GM18519 (cell line): ENCODE data around the gene CH25H.
"Not testable (repeated sequence)": the region's sequence is repeated elsewhere in the genome, so short reads cannot be mapped to it uniquely, and the experiment has no call there.

ENCODE experiments used
- ATAC-seq: cut with Tn5 transposase; IDR thresholded peaks from one replicate; pipeline ENCODE4 v1.9.1; 2021; ENCODE audit warnings: mild to moderate bottlenecking, moderate library complexity; ENCODE audit not compliant: unreplicated experiment, low FRiP score

Gene CH25H

GRCh38 chr10:89207181-89207800, at the start of gene CH25H:
TSS of gene CH25H (minus strand) at chr10:89207317. CDS start at chr10:89207292, 25 bp downstream.
- ATAC-seq = no peak

GRCh38 chr10:89256340-89256739, 49.2 kb upstream of the CH25H start:
- ATAC-seq = no peak

- ATAC-seq = no peak
These were observed 48.7 kb upstream of the CH25H start for GRCh38 chr10:89255793-89256192.

- ATAC-seq = not testable (repeated sequence)
These were observed 48.0 kb upstream of the CH25H start for GRCh38 chr10:89255091-89255579.

- ATAC-seq = no peak
These were observed 45.1 kb upstream of the CH25H start for GRCh38 chr10:89252225-89252585.

GRCh38 chr10:89251409-89252224, 44.5 kb upstream of the CH25H start, which contains the start of gene LIPA:
TSS of gene LIPA (minus strand) at chr10:89251775. CDS start at chr10:89247648, 4,127 bp downstream.
- peak; percentile 89 for ATAC-seq

GRCh38 chr10:89250865-89251408, 43.8 kb upstream of the CH25H start:
- ATAC-seq = no peak

- ATAC-seq = no peak
These were observed 41.9 kb upstream of the CH25H start for GRCh38 chr10:89248990-89249389.

GRCh38 chr10:89247623-89248022, 40.5 kb upstream of the CH25H start:
- ATAC-seq = not testable (repeated sequence)

GRCh38 chr10:89245802-89246201, 38.7 kb upstream of the CH25H start:
- no peak for ATAC-seq

- ATAC-seq = no peak
These were observed 35.9 kb upstream of the CH25H start for GRCh38 chr10:89242840-89243568.

- ATAC-seq = no peak
These were observed 35.2 kb upstream of the CH25H start for GRCh38 chr10:89242345-89242684.

- no peak for ATAC-seq
These were observed 34.6 kb upstream of the CH25H start for GRCh38 chr10:89241486-89242344.

- ATAC-seq = no peak
These were observed 33.9 kb upstream of the CH25H start for GRCh38 chr10:89241026-89241425.

- ATAC-seq = no peak
These were observed 33.4 kb upstream of the CH25H start for GRCh38 chr10:89240519-89240918.

GRCh38 chr10:89238956-89239644, 32.0 kb upstream of the CH25H start:
- no peak for ATAC-seq

GRCh38 chr10:89237849-89238248, 30.7 kb upstream of the CH25H start:
- ATAC-seq = no peak

- no peak for ATAC-seq
These were observed 29.2 kb upstream of the CH25H start for GRCh38 chr10:89236226-89236797.
